DND-41 (cell line): ENCODE measurements around the gene FAM3D.

Source experiments
- ATAC-seq: fragments of 200-7000 bp; cut with Tn5 transposase; 3 replicates; pipeline ENCODE4 v1.9.1; 2021; ENCODE audit warnings: low read depth; ENCODE audit not compliant: insufficient read depth
- DNase-seq: peaks from one replicate; pipeline ENCODE4 v3.0.0-alpha.2; 2020
- H2AFZ ChIP-seq: 2 replicates; pipeline ENCODE4 v1.6.0; 2012; ENCODE audit warnings: low read depth, low read length
- H3K27ac ChIP-seq: 2 replicates; pipeline ENCODE4 v1.5.1; 2012; ENCODE audit warnings: low read length, inconsistent platforms
- H3K27me3 ChIP-seq: fragments of 200-600 bp; sonication (generic); 2 replicates; pipeline ENCODE4 v1.6.0; 2012; ENCODE audit warnings: low read length, mild to moderate bottlenecking, inconsistent platforms; ENCODE audit not compliant: insufficient read depth, poor library complexity
- H3K36me3 ChIP-seq: 2 replicates; pipeline ENCODE4 v1.5.1; 2012; ENCODE audit warnings: low read length, inconsistent platforms; ENCODE audit not compliant: insufficient read depth
- H3K4me1 ChIP-seq: 2 replicates; pipeline ENCODE4 v1.5.1; 2012; ENCODE audit warnings: mild to moderate bottlenecking, low read length; ENCODE audit not compliant: insufficient read depth
- H3K4me2 ChIP-seq: 2 replicates; pipeline ENCODE4 v1.6.0; 2012; ENCODE audit warnings: mild to moderate bottlenecking, moderate library complexity, low read length, inconsistent platforms; ENCODE audit not compliant: insufficient read depth
- H3K4me3 ChIP-seq, 2 experiments: fragments of 200-600 bp in 1 of 2; shearing (Covaris generic) in 1 of 2; 2 replicates each; pipeline ENCODE4 v1.5.1; 2012 to 2016; ENCODE audit warnings: inconsistent platforms in 2 of 2, low read length in 2 of 2, mild to moderate bottlenecking in 2 of 2, low read depth in 1 of 2, moderate library complexity in 1 of 2
- H3K79me2 ChIP-seq: 2 replicates; pipeline ENCODE4 v1.6.0; 2012; ENCODE audit warnings: low read length, inconsistent platforms; ENCODE audit not compliant: insufficient read depth
- H3K9ac ChIP-seq: 2 replicates; pipeline ENCODE4 v1.6.0; 2012; ENCODE audit warnings: low read depth, mild to moderate bottlenecking, inconsistent platforms, low read length, moderate library complexity
- H3K9me3 ChIP-seq: 2 replicates; pipeline ENCODE4 v1.5.1; 2012; ENCODE audit warnings: low read length, moderate library complexity, mild to moderate bottlenecking, inconsistent platforms; ENCODE audit not compliant: insufficient read depth, severe bottlenecking
- H4K20me1 ChIP-seq: 2 replicates; pipeline ENCODE4 v1.6.0; 2012; ENCODE audit warnings: low read length; ENCODE audit not compliant: insufficient read depth
- CTCF ChIP-seq: IDR thresholded peaks from 2 replicates; pipeline ENCODE4 v1.5.1; 2012; ENCODE audit warnings: borderline replicate concordance, low read length, moderate library complexity, mild to moderate bottlenecking; ENCODE audit not compliant: poor library complexity, severe bottlenecking; ENCODE audit errors: extremely low read depth
- EZH2 ChIP-seq: IDR thresholded peaks from 3 replicates; pipeline ENCODE4 v1.6.1; 2012; ENCODE audit warnings: borderline replicate concordance, low read depth, mild to moderate bottlenecking, moderate library complexity, low read length, inconsistent platforms; ENCODE audit not compliant: severe bottlenecking

The FAM3D gene

GRCh38 chr3:58586776-58587192 is 79.8 kb downstream of the FAM3D start:
- no peak overlapping the region for H3K27ac ChIP-seq
- TF ChIP-seq EZH2 (no peak), CTCF (no peak)
- no peaks in the 10 kb centered on the region for H3K79me2 ChIP-seq
- H3K4me2 ChIP-seq: no peak overlapping the region
- 0 out of 2 replicates have a peak, but pooled peaks cover 3% of the 10 kb centered on the region for H4K20me1 ChIP-seq
- H2AFZ ChIP-seq: no peak overlapping the region
- no peaks in the 10 kb centered on the region for H3K9me3 ChIP-seq
- H3K36me3 ChIP-seq: no peaks in the 10 kb centered on the region
- ATAC-seq (no peak), DNase-seq (no peak)
- no peaks in the 10 kb centered on the region for H3K4me1 ChIP-seq
- no peak overlapping the region for H3K9ac ChIP-seq
- no peak overlapping the region for H3K4me3 ChIP-seq
- no peaks in the 10 kb centered on the region for H3K27me3 ChIP-seq

GRCh38 chr3:58585994-58586393 is 80.6 kb downstream of the FAM3D start:
- no peaks in the 10 kb centered on the region for H3K36me3 ChIP-seq
- ATAC-seq (no peak), DNase-seq (no peak)
- H3K79me2 ChIP-seq: no peaks in the 10 kb centered on the region
- no peak overlapping the region for H3K4me3 ChIP-seq
- no peaks in the 10 kb centered on the region for H3K4me1 ChIP-seq
- no peak overlapping the region for H3K27ac ChIP-seq
- H3K4me2 ChIP-seq: no peak overlapping the region
- H2AFZ ChIP-seq: no peak overlapping the region
- no peaks in the 10 kb centered on the region for H3K9me3 ChIP-seq
- H3K27me3 ChIP-seq: no peaks in the 10 kb centered on the region
- TF ChIP-seq CTCF: no peak
- TF ChIP-seq EZH2: no peak
- no peak overlapping the region for H3K9ac ChIP-seq
- 0 out of 2 replicates have a peak, but pooled peaks cover 3% of the 10 kb centered on the region for H4K20me1 ChIP-seq

GRCh38 chr3:58585005-58585786 is 81.4 kb downstream of the FAM3D start:
- ATAC-seq: no peak
- Histone ChIP-seq H3K27me3 (no peaks in the 10 kb centered on the region), H3K9me3 (no peaks in the 10 kb centered on the region), H3K4me3 (no peak overlapping the region), H3K36me3 (no peaks in the 10 kb centered on the region), H3K4me1 (no peaks in the 10 kb centered on the region), H2AFZ (no peak overlapping the region), H3K27ac (no peak overlapping the region), H3K79me2 (no peaks in the 10 kb centered on the region), H4K20me1 (0 out of 2 replicates have a peak, but pooled peaks cover 3% of the 10 kb centered on the region), H3K4me2 (0 out of 2 replicates have a peak overlapping the region, but pooled peaks have one; percentile 20), H3K9ac (no peak overlapping the region)
- TF ChIP-seq CTCF: no peak
- no peak for TF ChIP-seq EZH2
- no peak for DNase-seq
